Endothelial cell of umbilical vein (primary cell): ENCODE results near the gene ANP32E.
"Not testable (repeated sequence)": the region's sequence is repeated elsewhere in the genome, so short reads cannot be mapped to it uniquely, and the experiment has no call there.

Experiments
- CTCF ChIP-seq, 2 donors: IDR thresholded peaks; 1 replicate in 1 of 2; 2 replicates in 1 of 2; pipeline ENCODE4 v1.5.1; 2011; ENCODE audit warnings: low read length in 2 of 2, mild to moderate bottlenecking in 2 of 2, moderate library complexity in 2 of 2, control low read depth in 1 of 2, inconsistent platforms in 1 of 2, low read depth in 1 of 2; ENCODE audit not compliant: insufficient read depth in 1 of 2; ENCODE audit errors: extremely low read depth in 1 of 2
- EZH2 ChIP-seq: IDR thresholded peaks from 2 replicates; pipeline ENCODE4 v1.6.1; 2012; ENCODE audit warnings: borderline replicate concordance, low read depth, mild to moderate bottlenecking, moderate library complexity, low read length, inconsistent platforms; ENCODE audit not compliant: severe bottlenecking
- FOS ChIP-seq: IDR thresholded peaks from 2 replicates; pipeline ENCODE4 v1.6.1; 2011; ENCODE audit warnings: mild to moderate bottlenecking, low read length, moderate library complexity, borderline replicate concordance; ENCODE audit not compliant: insufficient read depth
- MAX ChIP-seq: IDR thresholded peaks from 2 replicates; pipeline ENCODE4 v1.6.1; 2011; ENCODE audit not compliant: insufficient read depth, insufficient read length
- MYC ChIP-seq: IDR thresholded peaks from one replicate; pipeline ENCODE4 v1.6.1; 2011; ENCODE audit warnings: mild to moderate bottlenecking, low read depth, low read length
- POLR2A ChIP-seq: IDR thresholded peaks from 2 replicates; pipeline ENCODE4 v1.6.1; 2012; ENCODE audit warnings: low read depth, mild to moderate bottlenecking, control low read depth, low read length
- POLR2AphosphoS5 ChIP-seq: IDR thresholded peaks from 2 replicates; pipeline ENCODE4 v1.6.1; 2012; ENCODE audit warnings: low read depth, mild to moderate bottlenecking, control low read depth, low read length, moderate library complexity; ENCODE audit not compliant: insufficient read depth

- not testable (repeated sequence) for TF ChIP-seq CTCF (IDR thresholded peaks at IDR 0.05; ENCODE audit: extremely low read depth in 1 of 2, insufficient read depth in 1 of 2, low read depth in 1 of 2, low read length in 2 of 2); EZH2; POLR2AphosphoS5; POLR2A; FOS; MAX; MYC
These were observed 1.3 kb upstream of the ANP32E start for GRCh38 chr1:150237176-150237575.
